NCI-H2029 treated with DMSO at 0.1 percent for 48 hours (cell line): ENCODE data around the gene BANP.

Experiments used
- DNase-seq: peaks from one replicate; lab custom pipeline; 2025; lab: John Stamatoyannopoulos, UW

Gene BANP

DNA sequence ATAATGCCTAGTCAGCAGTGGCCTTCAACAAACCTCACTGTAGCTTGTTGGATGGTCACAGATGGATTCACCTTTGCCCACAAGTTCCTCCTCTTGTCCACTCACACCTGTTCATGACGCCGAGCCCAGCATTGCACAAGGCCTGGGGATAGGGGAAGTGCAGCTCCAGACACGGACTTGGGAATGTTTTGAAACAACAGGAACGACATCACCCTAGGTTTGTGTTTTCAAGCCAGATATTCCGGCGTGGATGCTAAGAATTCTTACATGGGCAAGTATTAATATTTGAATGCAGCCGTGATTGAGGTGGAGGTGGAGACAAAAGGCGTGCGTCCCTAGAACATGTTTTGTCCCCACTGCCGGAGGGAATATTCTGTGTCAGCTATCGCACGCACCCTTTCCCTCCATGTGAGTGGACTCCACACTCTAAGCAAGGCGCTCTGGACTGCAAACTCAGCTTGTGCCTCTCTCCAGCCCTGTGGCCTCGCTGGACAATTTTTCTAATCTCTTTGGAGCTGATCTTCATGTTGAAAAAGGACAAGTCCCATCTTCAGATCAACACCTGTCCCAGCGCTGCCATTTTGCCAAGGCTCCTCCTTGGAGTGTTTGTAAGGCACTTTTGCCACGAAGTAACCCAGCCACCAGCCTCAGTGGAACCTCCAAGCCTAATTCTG lies 2.0 kb upstream of the BANP start:
- no peak for DNase-seq

- DNase-seq = no peak
These were observed 611 bp downstream of the BANP start for GRCh38 chr16:87951552-87952538.

DNA sequence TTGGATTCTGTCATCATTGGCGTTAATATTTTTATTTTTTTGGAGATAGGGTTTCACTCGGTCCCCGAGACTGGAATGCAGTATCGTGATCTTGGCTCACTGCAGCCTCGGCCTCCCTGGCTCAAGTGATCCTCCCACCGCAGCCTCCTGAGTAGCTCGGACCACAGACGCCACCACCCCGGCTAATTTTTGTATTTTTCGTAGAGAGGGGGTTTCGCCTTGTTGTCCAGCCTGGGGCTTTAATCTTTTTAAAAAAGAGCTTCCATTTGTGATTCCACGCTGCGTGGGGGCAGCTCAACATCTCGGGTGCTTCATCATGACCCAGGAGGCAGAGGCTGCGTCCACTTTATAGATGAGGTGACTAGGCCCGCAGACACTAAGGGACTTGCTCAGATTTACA lies 1.5 kb downstream of the BANP start:
- no peak for DNase-seq

DNA sequence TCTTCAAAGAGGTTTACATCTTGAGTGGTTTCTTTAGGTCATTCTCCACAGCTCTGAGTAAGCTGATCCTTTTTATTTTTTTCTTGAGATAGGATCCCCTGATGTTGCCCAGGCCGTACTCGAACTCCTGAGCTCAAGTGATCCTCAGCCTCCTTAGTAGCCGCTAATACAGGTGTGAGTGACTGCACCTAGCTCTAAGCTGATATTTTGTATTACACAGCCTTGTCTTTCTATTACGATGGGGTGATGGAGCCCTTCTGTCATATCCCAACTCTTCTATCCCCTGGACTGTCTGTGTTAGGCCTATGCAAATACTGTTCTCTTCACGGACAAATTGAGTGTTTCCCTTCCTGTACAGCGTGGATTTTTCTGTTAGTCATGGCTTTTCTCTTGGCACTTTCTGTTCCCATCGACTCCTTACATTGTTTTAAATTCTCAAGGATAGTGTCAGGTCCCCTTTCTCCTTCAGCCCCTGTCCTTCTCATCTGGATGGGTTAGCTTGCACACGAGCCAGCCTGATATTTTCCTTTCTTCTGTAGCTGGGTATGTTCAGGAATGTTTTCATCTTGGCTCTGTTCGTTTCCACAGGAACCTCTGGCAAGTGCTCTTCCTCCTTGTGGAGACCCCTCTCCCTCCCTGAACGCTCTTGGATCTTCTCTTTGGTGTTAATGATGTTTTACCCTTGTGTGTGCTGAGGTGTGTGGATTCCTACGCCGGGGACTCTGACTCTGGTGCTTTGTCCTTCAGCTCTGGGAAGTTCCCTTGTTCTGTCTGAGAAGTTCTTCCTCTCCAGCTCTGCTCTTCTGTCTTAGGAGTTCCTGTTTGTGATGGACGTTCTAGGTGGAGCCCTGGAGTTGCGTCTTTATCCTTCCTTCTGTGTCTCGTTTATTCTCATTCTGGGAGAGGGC lies 2.3 kb downstream of the BANP start:
- no peak for DNase-seq

GRCh38 chr16:87954361-87954760 lies 3.1 kb downstream of the BANP start:
- no peak for DNase-seq

DNA sequence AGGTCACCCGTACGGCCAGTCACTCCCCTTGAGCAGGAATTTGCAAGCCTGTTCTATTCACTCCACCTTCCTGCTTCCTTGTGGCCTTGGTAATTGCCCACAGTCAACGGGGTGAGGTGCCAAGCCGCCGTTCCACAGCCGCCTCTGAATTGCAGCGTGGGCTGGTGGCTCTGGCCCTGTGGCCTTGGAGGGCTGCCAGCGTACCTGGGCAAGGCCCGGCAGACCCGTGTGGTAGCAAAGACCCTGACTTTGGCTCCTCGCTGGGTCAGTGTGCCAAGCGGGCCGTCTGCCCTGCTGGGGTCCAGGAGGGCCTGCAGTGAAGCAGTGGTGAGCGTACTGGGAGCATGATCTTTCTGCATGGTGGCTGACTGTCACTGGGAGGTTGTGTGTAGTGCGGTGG lies 3.6 kb downstream of the BANP start:
- DNase-seq = no peak

GRCh38 chr16:87955302-87956097 lies 4.3 kb downstream of the BANP start:
- no peak for DNase-seq

- no peak for DNase-seq
These were observed 4.8 kb downstream of the BANP start for GRCh38 chr16:87956098-87956364.

GRCh38 chr16:87956365-87957231 lies 5.4 kb downstream of the BANP start:
- no peak for DNase-seq

DNA sequence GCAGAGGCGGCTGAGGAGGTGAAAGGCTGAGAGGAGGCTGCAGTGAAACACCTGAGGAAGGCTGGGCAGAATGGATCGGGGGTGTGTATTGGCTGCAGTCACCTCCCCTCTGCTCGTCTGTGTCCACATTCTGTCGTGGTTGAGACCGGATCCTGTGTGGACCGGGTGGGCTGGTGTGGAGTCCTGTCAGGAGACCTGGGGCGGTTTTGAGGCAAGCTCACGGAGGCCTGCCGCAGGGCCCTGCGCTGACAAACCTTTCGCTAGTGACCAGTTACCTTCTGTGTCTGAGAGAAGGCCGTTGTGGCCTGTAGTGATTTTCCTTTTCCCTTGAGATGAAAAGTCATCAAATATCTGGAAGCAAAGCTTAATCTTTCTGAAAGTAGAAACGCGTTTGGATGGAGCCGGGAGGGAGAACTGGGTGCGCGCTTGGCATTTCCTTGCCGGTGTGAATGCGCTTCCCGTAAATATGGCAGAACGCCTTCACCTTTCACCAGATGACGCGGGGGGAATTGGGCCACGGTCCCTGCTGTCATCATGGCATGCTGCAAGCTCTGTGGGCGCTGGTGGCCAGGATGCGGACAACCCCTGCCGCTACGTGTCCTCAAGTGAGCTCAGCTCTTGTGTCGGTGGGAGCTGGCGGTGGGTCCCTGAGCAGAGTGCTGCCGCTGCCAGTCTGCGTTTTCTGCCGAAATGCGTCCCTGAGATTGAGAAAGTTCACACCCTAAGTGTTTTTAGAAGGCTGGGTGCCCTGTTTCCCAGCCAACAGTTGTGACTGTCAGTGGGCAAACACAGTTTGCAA lies 6.3 kb downstream of the BANP start:
- no peak for DNase-seq

DNA sequence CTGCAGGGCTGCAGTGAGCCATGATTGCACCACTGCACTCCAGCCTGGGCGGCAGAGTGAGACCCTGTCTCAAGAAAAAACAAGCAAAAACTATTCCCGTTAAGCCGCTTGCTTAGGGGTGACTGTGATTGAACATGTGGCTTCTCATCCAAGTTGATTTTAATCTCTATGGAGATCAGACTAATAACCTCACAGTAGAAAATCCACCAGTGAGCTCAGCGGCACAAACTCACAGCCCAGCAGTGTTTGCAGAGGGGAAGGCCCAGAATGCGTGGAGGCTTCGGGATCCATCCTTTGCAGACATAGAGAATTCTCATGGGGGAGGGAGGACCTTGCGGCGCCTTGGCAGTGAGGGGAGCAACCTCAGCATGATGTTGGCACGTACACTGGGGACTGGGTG lies 7.4 kb downstream of the BANP start:
- DNase-seq = no peak

DNA sequence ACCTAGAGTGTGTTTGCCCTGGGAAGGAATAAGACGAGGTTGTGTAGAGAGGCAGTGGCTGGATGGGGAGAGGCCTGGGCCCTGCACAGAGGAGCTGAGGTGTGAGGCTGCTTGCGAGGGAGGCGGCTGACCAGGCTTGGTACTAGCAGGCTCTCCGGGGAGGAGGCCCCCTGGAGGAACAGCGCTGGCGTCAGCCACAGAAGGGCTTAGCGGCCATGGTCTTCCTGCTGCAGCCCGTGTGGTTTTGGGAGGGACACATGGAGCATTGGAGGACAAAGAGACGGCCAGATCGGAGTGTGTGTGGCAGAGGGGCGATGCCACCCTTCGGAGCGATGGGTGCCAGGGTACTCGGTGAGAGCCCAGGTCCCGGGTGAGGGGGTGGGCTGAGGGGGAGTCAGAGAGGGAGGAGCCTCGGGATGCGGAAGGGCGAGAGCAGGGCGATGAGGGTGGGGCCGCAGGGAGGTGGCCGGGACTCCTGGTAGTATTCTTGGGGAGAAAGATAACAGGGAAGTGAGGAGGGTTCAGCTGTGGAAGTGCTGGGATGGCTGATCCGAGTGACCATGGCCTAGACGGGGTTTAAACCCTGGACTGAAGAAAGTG lies 8.3 kb downstream of the BANP start:
- no peak for DNase-seq

DNA sequence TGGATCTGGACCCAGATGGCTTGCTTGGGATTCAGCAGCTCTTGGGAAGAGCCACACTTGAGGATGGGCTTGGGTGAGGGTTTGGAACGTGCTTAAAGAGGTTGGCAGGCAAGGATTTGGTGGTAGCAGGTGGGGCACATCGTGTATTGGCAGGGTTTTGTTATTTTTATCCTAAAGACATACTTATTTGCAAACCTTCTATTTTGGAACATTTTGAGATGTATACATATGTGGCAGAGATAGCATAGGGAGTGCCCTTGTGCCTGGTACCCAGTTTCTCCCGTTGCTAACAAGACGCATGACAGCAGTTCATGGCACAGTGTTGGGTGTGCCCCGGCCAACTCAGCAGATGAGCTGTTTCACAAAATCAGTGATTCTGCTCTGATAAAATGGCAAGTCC lies 9.1 kb downstream of the BANP start:
- DNase-seq = no peak

DNA sequence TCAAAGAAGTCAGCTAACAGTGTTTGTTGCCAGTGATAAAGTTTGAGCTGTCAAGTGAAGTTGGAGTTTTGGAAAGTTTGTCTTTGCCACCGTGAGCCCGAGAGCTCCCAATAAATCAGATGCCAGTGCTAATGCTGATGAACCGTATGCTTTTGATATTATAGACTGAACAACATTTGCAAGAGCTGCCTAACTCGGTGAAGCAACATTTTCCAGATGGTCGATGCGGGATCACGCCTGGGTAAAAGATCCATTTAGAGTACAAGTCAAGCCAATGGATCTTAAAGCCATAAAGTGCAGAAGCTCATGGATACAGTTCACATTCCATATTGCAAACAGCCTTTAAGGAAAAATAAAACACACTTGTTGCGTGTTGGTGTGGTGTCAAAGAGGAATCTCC lies 9.6 kb downstream of the BANP start:
- no peak for DNase-seq

- no peak for DNase-seq
These were observed 10.4 kb downstream of the BANP start for GRCh38 chr16:87961623-87962022.

GRCh38 chr16:87963400-87963799 lies 12.2 kb downstream of the BANP start:
- no peak for DNase-seq

- DNase-seq = no peak
These were observed 12.9 kb downstream of the BANP start for GRCh38 chr16:87964049-87964659.

GRCh38 chr16:87965417-87965816 lies 14.2 kb downstream of the BANP start:
- DNase-seq = no peak

GRCh38 chr16:87966064-87966645 lies 14.9 kb downstream of the BANP start:
- no peak for DNase-seq
